Pulmonary artery endothelial cell (primary cell): ENCODE data around the gene ABI2. TPM values are rescaled to one million over a fixed set of nuclear protein-coding genes. Genes with fewer than 3 reads are reported as not detected.
"Not testable (repeated sequence)": the region's sequence is repeated elsewhere in the genome, so short reads cannot be mapped to it uniquely, and the experiment has no call there.

Experiments used
- DNase-seq: peaks from one replicate; pipeline ENCODE4 v3.0.0-alpha.2; 2011; ENCODE audit warnings: low read depth, low spot score
- total RNA-seq: library from RNA; depleted of rRNA; stranded (reverse); fragments of >200 nt; gene quantifications from 2 replicates; pipeline ENCODE4 v1.2.3, GENCODE V29; 2014

Gene ABI2
- total RNA-seq, 1 donor from 2014 or later: 30.3 TPM

GRCh38 chr2:203427061-203427460 is 98.9 kb downstream of the ABI2 start:
- DNase-seq: no peak

GRCh38 chr2:203429643-203430042 is 101.4 kb downstream of the ABI2 start:
- not testable (repeated sequence) for DNase-seq

DNA sequence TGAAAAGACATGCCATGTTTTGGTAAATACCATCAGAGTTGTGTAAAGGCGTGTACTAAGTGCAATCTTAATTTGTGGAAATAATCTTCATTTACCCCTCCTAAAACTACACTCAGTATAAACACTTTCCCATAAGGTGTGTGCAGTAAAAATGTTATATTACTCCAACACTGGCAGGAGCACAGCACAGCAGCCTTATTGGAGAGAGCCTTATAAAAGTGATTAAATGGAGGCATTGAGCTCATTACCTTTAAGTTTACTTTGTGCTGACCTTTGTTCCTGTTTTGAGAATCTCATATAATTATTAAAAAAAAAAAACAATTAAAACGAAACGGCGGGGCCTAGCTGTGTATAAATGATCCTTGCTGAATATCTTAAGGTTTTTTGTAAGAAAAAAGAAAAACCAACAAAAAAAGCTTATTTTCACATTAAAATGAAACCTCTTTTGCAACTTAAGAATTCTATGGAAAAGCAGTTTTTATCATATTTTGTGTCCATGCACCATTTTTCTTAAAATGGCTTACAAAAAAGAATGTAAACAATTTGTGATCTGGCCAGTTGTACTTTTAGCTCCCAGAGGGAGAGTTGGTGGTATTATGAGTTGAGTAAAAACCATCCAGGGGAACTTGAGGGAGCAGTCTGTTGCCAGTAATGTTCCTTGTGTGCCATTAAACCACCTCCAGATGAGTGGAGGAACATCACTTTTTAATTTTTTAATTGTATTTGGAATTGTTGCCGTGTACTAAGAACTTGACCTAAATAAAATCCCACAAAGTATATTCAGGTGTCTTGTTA is 103.4 kb downstream of the ABI2 start:
- no peak for DNase-seq

GRCh38 chr2:203432811-203433210 is 104.6 kb downstream of the ABI2 start:
- DNase-seq: no peak

DNA sequence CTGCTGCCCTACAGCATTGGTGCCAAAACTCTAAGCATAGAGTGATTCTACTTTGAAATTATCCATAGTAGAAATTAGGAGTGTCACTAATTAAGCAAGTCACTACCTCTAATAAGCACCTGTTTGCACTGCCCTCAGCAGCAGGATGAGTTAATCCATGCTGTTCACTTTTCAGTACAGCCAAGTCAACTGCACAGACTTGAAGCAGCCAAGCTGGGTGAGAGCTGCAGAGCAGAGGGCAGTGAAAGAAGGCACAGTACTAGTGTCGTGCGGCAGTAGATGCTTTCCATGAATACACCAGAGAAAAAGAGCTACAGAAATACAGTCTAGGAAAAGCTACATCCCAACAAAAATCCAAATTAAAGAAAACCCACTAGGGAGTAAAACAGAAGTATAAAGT is 108.3 kb downstream of the ABI2 start:
- DNase-seq: no peak

- DNase-seq: no peak
These were observed 109.3 kb downstream of the ABI2 start for GRCh38 chr2:203437511-203437910.

DNA sequence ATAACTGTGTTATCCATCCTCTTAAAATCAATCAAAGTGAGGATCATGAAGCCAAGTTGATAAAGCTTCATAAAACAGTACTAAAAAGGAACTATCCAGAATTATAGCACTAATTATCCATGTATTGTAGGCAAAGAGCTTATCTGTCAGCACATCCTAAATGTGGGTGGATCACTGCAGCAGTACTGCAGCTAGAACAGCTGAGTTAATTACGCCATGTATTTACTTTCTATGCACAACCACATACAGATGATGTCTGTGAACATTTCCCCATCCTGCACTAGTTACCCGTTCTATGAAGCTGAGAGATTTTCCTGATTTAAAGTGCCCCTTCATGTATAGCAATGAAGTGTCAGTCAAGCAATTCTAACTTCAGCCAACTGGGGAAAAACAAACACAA is 110.3 kb downstream of the ABI2 start:
- DNase-seq: no peak

DNA sequence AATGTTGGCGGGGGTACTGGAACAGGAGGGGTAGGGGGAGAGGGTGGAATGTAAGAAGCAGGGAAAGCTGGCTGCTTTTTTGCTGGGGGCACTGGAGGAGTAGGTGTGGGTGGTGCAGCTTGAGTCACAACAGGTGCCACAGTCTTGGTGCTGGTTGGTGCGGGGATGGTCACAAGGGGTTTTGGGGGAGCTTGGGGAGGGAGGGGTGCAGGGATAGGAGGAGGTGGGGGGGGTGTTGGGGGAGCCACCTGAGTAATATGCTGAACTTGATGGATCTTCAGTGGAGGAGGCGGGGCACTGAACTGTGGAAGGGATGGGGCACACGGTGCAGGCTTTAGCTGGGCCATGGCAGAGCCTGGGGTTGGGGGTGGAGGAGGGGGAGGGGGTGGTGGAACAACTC is 112.5 kb downstream of the ABI2 start:
- no peak for DNase-seq

DNA sequence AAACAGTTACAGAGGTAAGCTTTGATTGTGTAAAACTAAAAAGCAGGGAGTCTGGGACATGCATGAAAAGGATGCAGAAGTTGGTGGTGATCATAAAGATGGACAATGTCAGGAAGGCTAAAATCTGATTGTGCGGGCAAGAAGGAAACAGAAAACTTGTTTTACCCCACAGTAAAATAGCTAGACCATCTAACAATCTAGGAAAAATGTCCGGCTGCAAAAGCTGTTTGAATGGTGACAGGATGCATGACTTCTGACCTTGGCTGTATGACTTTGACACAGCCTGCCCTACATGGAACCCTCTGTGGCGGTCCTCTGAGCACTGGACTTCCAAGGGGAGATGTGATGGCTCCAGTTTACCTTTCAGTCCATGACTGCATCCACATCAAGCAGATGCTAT is 113.3 kb downstream of the ABI2 start:
- DNase-seq: no peak

GRCh38 chr2:203442463-203442862 is 114.3 kb downstream of the ABI2 start:
- no peak for DNase-seq

DNA sequence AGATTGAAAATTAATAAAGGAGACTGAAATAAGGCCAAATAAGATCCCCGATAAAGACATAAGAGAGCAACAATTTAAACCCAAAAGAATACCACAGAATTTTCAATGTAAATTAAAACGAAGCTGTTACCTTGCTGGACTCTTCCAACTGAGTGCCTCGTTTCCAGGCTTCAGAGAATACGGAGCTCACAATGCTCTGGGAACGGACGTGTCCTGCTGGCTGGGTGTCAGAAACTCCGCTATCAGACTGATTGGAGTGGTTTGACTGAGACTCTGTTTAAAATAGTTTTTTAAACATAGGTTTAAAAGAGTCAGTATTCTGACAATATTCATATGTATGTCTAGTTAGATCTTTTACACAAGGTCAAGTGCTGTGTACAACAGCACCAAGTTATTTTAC is 116.5 kb downstream of the ABI2 start:
- DNase-seq: no peak

DNA sequence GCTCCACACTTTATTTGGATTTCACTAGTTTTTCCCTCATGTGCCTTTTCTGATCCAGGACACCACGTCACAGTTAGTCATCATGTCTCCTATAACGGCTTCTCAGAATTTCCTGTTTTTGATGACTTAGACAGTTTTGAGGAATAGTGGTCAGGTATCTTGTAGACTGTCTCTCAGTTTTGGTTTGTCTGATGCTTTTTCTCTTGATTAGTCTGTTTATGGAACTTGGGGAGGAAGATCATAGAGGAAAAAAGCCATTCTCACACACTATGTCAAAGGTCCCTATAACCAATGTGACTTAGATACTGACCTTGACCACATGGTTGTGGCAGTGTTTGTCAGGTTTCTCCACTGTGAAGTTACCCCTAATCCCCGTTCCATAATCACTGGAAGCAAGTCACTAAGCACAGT is 117.9 kb downstream of the ABI2 start:
- DNase-seq: peak; percentile 50

DNA sequence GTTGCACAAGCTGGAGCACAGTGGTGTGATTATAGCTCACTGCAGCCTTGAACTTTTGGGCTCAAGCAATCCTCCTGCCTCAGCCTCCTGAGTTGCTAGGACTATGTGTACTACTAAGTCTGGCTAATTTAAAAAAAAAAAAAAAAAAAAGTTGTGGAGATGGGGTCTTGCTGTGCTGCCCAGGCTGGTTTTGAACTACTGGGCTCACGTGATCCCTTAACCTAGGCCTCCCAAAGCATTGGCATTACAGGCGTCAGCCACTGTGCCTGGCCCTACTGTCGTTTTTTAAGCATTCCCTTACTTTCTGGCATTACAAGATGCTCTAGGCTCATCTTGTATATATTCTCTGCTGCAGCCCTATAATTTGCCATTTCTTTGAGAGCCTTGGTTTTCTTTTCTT is 118.6 kb downstream of the ABI2 start:
- no peak for DNase-seq

DNA sequence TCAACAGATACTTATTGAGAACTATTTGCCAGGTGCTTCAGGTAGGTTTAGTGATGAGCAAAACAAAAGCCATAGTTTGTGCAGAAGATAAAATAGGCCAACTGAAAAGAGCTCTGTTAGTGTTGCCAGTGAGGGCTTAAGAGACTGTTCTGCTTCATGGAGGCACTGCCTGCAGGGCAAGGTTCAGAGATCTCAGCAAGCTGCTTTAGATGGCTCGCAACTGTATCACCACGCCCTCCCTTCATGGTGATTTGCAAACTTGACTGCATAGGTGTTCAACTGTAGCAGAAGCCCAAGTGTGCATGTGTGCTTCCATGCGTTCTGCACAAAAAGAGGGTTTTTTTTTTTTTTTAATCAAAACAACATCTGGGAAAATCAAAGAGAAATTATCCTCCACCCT is 122.4 kb downstream of the ABI2 start:
- no peak for DNase-seq

GRCh38 chr2:203451011-203451410 is 122.8 kb downstream of the ABI2 start:
- DNase-seq: no peak

GRCh38 chr2:203451689-203452088 is 123.5 kb downstream of the ABI2 start:
- no peak for DNase-seq

DNA sequence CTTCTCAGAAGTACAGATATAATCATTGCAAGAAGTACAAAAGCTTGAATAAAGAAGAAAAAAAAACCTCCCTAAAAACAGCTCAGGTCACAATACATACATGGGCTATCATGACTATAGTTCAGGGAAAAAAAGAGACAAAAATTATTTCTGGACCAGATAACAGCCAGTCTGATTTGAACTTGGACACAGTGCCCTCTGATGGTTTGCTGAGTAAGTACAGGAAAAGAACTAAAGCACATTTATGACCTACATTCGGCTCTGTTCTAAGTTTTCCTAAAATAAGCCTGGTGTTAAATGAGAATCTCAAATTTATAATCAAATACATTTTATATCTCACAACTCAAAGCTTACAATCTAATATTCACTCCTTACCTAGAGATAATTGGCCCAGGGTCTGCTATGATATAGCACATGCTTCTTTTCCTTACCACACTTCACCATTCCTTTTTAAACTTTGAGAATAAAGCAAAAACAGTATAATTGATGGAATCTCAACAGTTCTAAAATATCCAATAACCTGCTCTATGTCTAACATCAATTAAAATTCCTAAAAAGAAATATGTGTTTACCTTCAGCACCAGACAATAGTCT is 125.8 kb downstream of the ABI2 start:
- peak; percentile 30 for DNase-seq

- DNase-seq: no peak
These were observed 127.0 kb downstream of the ABI2 start for GRCh38 chr2:203455209-203455608.

DNA sequence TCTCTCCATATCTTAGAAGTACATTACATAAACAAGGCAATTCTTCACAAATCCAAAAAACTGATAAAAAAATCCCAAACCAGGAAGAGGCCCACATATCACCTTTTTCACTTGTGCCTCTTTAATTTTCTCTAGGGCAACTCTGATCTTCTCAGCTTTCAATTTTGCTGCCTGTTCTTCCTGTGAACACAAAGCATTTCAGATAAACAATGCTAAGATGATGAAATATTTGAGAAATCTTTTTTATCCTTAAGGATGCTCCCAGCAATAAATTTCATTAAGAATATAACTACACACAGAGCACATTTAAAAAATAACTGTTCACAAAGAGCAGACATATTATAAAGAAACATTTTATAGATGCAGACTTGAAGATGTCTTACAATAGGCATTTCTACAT is 133.6 kb downstream of the ABI2 start:
- no peak for DNase-seq

DNA sequence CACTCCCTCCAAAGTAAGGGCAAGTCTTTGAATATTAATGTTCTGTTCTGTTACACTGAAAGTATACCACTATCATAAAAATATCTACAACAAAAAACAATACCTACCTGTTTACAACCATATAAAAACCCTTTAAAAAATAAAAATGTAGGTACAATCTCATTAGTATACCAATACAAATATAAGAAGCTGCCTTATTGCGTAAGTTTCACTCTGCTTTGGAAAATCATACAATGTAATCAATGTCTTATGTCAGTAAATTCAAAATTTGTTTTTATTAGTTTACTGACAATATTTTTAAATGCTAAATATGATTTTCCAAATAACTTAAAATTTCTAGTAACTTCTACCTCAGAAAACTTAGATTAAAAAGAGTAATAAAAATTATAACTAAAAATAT is 134.1 kb downstream of the ABI2 start:
- DNase-seq: no peak

DNA sequence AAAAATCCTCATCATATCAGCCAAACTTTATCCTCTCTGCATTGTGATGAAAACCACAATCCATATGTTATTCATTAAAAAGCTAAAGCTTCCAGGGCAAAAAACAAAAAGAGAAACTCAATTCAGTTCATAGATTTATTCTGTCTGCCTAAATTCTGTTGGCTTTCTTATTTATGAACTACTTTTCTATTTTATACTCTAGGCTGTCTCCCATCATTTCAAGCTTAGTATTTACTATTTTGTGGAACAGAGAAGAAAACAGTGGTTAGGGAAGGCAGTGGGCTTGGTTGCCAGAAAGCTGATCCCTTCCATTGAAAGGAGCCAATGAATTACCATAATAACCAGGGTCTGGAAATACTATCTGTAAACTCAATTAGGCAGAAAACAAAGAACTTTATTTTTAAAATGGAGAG is 135.1 kb downstream of the ABI2 start:
- DNase-seq: no peak

GRCh38 chr2:203469546-203469945 is 141.4 kb downstream of the ABI2 start:
- DNase-seq: no peak

DNA sequence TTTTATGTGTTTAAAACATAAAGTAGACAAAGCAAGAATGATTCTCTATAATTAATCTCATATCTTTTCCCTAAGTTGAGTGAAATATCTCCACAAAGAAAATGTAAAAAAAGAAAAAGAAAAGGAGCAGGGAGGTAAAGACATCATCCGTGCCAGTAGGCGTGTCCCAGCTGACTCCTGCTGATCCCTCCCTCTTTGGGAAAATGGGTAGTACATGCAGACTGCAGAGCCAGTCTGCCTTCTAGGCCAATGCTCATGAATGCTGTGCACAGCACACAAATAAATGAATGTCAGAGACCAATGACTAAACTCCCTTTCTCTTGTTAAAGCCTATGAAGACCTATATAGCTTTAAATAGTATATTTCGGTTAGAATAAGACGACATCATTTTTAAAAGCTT is 142.2 kb downstream of the ABI2 start:
- no peak for DNase-seq
